IMR-90 (cell line): Measurements from ENCODE around the gene PQBP1. TPM values are rescaled to one million over a fixed set of nuclear protein-coding genes. Genes with fewer than 3 reads are reported as not detected.

Experiments used
- ATAC-seq: fragments of 200-7000 bp; cut with Tn5 transposase; 2 replicates; pipeline ENCODE4 v1.9.1; 2020; ENCODE audit warnings: low read depth, mild to moderate bottlenecking, moderate library complexity
- BruUV-seq: library from RNA; stranded (reverse); fragments of 400-500 nt; replicated peaks from 2 replicates; lab custom pipeline; 2021; lab: Mats Ljungman, UMichigan
- CTCF ChIA-PET: fragments of 300-600 bp; formaldehyde crosslinking; extraction: SDS; loops from one replicate; lab custom pipeline; 2021; ENCODE audit warnings: antibody characterized with exemption; lab: Yijun Ruan, JAX
- POLR2A ChIA-PET: fragments of 300-600 bp; sonication (Branson Sonifier 250); formaldehyde crosslinking; loops from one replicate; lab custom pipeline; 2022; ENCODE audit warnings: antibody characterized with exemption; ENCODE audit not compliant: unreplicated experiment; lab: Charles Lee
- DNase-seq: peaks from one replicate; pipeline ENCODE4 v3.0.0; 2013
- H2AFZ ChIP-seq: replicated peaks from 2 replicates; pipeline ENCODE3; 2013; ENCODE audit warnings: low read length, mild to moderate bottlenecking; ENCODE audit not compliant: poor library complexity
- H2AK5ac ChIP-seq: 2 replicates; pipeline ENCODE4 v1.6.1; 2013; ENCODE audit warnings: low read depth, low read length, inconsistent platforms
- H2AK9ac ChIP-seq: replicated peaks from 2 replicates; pipeline ENCODE3; 2013; ENCODE audit warnings: mild to moderate bottlenecking, low read depth, low read length, moderate library complexity; ENCODE audit not compliant: poor library complexity
- H2BK120ac ChIP-seq: 2 replicates; pipeline ENCODE4 v1.6.1; 2013; ENCODE audit warnings: low read depth, low read length, inconsistent platforms
- H2BK15ac ChIP-seq: 3 replicates; pipeline ENCODE4 v1.6.1; 2013; ENCODE audit warnings: low read depth, low read length, inconsistent platforms
- H2BK20ac ChIP-seq: 2 replicates; pipeline ENCODE4 v1.6.1; 2013; ENCODE audit warnings: low read depth, mild to moderate bottlenecking, inconsistent platforms, low read length, moderate library complexity
- H2BK5ac ChIP-seq: 2 replicates; pipeline ENCODE4 v1.6.1; 2013; ENCODE audit warnings: mild to moderate bottlenecking, low read depth, low read length, inconsistent platforms; ENCODE audit not compliant: poor library complexity, severe bottlenecking
- H3K14ac ChIP-seq: replicated peaks from 2 replicates; pipeline ENCODE4 v1.6.1; 2013; ENCODE audit warnings: low read depth, low read length, inconsistent platforms
- H3K18ac ChIP-seq: 2 replicates; pipeline ENCODE4 v1.6.1; 2013; ENCODE audit warnings: low read depth, low read length, control low read depth
- H3K23ac ChIP-seq: 2 replicates; pipeline ENCODE4 v1.6.1; 2013; ENCODE audit warnings: low read depth, low read length, inconsistent platforms
- H3K27ac ChIP-seq: 2 replicates; pipeline ENCODE4 v1.5.1; 2013; ENCODE audit warnings: mild to moderate bottlenecking, control low read depth, low read length; ENCODE audit not compliant: insufficient read depth
- H3K27me3 ChIP-seq: 2 replicates; pipeline ENCODE4 v1.6.1; 2013; ENCODE audit warnings: low read length; ENCODE audit not compliant: control insufficient read depth, insufficient read depth
- H3K36me3 ChIP-seq: 2 replicates; pipeline ENCODE4 v1.6.1; 2013; ENCODE audit warnings: low read length, mixed read lengths; ENCODE audit not compliant: control insufficient read depth, insufficient read depth
- H3K4ac ChIP-seq: 2 replicates; pipeline ENCODE4 v1.6.1; 2013; ENCODE audit warnings: low read depth, low read length, inconsistent platforms
- H3K4me1 ChIP-seq: 2 replicates; pipeline ENCODE4 v1.6.1; 2013; ENCODE audit warnings: low read length, mixed read lengths; ENCODE audit not compliant: control insufficient read depth, insufficient read depth
- H3K4me2 ChIP-seq: 2 replicates; pipeline ENCODE4 v1.6.1; 2013; ENCODE audit warnings: low read depth, mild to moderate bottlenecking, control low read depth, low read length, moderate library complexity
- H3K4me3 ChIP-seq: 2 replicates; pipeline ENCODE4 v1.5.1; 2013; ENCODE audit warnings: low read depth, mild to moderate bottlenecking, control low read depth, low read length, moderate library complexity; ENCODE audit not compliant: insufficient read depth
- H3K56ac ChIP-seq: 2 replicates; pipeline ENCODE4 v1.6.1; 2013; ENCODE audit warnings: low read length, inconsistent platforms; ENCODE audit not compliant: insufficient read depth; ENCODE audit errors: extremely low read depth
- H3K79me1 ChIP-seq, 2 experiments: 2 replicates each; pipeline ENCODE4 v1.6.1; 2013; ENCODE audit warnings: low read length in 2 of 2, inconsistent platforms in 1 of 2, low read depth in 1 of 2
- H3K9ac ChIP-seq: 2 replicates; pipeline ENCODE4 v1.6.1; 2013; ENCODE audit warnings: low read depth, low read length, control low read depth
- H3K9me1 ChIP-seq: 2 replicates; pipeline ENCODE4 v1.6.1; 2013; ENCODE audit warnings: low read length, inconsistent platforms; ENCODE audit not compliant: insufficient read depth
- H3K9me3 ChIP-seq: 2 replicates; pipeline ENCODE4 v1.6.1; 2013; ENCODE audit warnings: low read length; ENCODE audit not compliant: control insufficient read depth, insufficient read depth
- H4K20me1 ChIP-seq: 2 replicates; pipeline ENCODE4 v1.6.1; 2013; ENCODE audit warnings: low read length, inconsistent platforms; ENCODE audit not compliant: insufficient read depth
- H4K5ac ChIP-seq: 2 replicates; pipeline ENCODE4 v1.6.1; 2013; ENCODE audit warnings: mild to moderate bottlenecking, low read depth, low read length, control low read depth
- H4K8ac ChIP-seq, 2 experiments: 2 replicates each; pipeline ENCODE4 v1.6.1; 2013; ENCODE audit warnings: low read depth in 2 of 2, low read length in 2 of 2, control low read depth in 1 of 2, inconsistent platforms in 1 of 2
- H4K91ac ChIP-seq: 2 replicates; pipeline ENCODE4 v1.6.1; 2013; ENCODE audit warnings: low read depth, low read length, inconsistent platforms; ENCODE audit not compliant: insufficient read depth
- BHLHE40 ChIP-seq: fragments of 150-350 bp; IDR thresholded peaks from 2 replicates; pipeline ENCODE4 v1.6.1; 2016; ENCODE audit warnings: mild to moderate bottlenecking, low read depth, low read length
- MXI1 ChIP-seq: IDR thresholded peaks from 2 replicates; pipeline ENCODE4 v1.6.1; 2012; ENCODE audit warnings: low read depth, mild to moderate bottlenecking, low read length, moderate library complexity, borderline replicate concordance
- WGBS, 2 experiments: methylation state at CpG; one replicate each; pipeline versions ENCODE4 v1.1.5 to v1.1.7; 2013; ENCODE audit warnings: missing lambda C conversion rate in 2 of 2; ENCODE audit not compliant: insufficient read length in 1 of 2; ENCODE audit errors: extremely low coverage in 2 of 2; 5-methylcytosine and 5-hydroxymethylcytosine counted together
- dilution Hi-C: fragments of 300-500 bp; cut with HindIII; formaldehyde crosslinking; loops from one replicate; pipeline ENCODE4 v1.14.3; 2018; ENCODE audit warnings: low sequenced_read_pairs; ENCODE audit not compliant: unreplicated experiment
- in situ Hi-C: fragments of 300-500 bp; cut with MboI; formaldehyde crosslinking; loops from 3 replicates; pipeline ENCODE4 v1.14.3; 2019; ENCODE audit warnings: low sequenced_read_pairs, inconsistent platforms, mixed read lengths
- intact Hi-C: fragments of 100-400 bp; cut with micrococcal nuclease; formaldehyde crosslinking; loops from 2 replicates; pipeline ENCODE4 v1.10.0; 2022
- polyA plus RNA-seq, 3 experiments: library from polyadenylated mRNA; depleted of rRNA; stranded (reverse); fragments of >200 nt; gene quantifications; 2 replicates each; pipeline ENCODE4 v1.2.3, GENCODE V29; 2012; ENCODE audit warnings: low replicate concordance in 1 of 3
- total RNA-seq: library from RNA; depleted of rRNA; stranded (reverse); fragments of >200 nt; gene quantifications from 2 replicates; pipeline ENCODE4 v1.2.3, GENCODE V29; 2012
- TF ChIP-seq, protein P1 (sequence below): conservative IDR thresholded peaks from 2 replicates; pipeline ENCODE4 v1.5.1; 2012; ENCODE audit warnings: mild to moderate bottlenecking, low read depth, low read length, improper control_type of control experiment

Gene PQBP1
- total and polyA plus RNA-seq, 2 of the 4 experiments (the other 2 are of a cell fraction) = 96.4 to 120 TPM

DNA sequence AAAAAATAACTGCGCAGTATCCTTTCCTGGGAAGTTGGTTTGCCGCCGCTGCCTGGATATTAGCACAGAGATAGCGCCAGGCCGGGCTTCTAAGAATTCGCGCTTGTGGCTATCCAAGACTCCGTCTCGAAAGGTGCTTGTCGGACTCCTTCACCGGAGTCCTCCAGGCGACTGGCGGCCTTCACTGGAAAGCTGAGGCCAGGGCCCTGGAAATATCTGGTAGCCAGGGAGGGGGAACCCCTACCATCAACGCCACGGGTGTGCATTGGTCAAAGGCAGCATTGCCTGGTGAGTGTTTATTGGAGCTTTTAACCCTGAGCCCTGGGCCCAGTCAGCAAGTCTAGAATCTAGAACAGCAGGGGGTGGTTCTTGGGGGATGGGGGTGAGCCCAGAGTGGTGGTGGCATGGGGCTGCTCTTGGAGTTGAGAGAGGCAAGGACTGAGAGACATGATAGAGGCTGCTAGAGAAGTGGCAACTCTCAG, 21.7 kb downstream of the PQBP1 start:
- no peak overlapping the region for H3K27ac ChIP-seq
- DNase-seq = no peak
- WGBS, 2 experiments = 52% methylated on average over 6 of the region's 15 CpGs; no CpG with 5 or more reads in 1 of the 2 experiments

More for the DNA sequence above, 21.7 kb downstream of the PQBP1 start:
- no peak overlapping the region for H3K4ac ChIP-seq
- H3K9ac ChIP-seq = no peak overlapping the region
- H4K8ac ChIP-seq = no peak overlapping the region
- H3K9me3 ChIP-seq = no peaks in the 10 kb centered on the region; the same call in 1 of the 2 replicates
- H3K18ac ChIP-seq = no peak overlapping the region
- TF ChIP-seq, protein P1, sequence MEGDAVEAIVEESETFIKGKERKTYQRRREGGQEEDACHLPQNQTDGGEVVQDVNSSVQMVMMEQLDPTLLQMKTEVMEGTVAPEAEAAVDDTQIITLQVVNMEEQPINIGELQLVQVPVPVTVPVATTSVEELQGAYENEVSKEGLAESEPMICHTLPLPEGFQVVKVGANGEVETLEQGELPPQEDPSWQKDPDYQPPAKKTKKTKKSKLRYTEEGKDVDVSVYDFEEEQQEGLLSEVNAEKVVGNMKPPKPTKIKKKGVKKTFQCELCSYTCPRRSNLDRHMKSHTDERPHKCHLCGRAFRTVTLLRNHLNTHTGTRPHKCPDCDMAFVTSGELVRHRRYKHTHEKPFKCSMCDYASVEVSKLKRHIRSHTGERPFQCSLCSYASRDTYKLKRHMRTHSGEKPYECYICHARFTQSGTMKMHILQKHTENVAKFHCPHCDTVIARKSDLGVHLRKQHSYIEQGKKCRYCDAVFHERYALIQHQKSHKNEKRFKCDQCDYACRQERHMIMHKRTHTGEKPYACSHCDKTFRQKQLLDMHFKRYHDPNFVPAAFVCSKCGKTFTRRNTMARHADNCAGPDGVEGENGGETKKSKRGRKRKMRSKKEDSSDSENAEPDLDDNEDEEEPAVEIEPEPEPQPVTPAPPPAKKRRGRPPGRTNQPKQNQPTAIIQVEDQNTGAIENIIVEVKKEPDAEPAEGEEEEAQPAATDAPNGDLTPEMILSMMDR = no peak
- TF ChIP-seq BHLHE40 (no peak), MXI1 (no peak)
- H2BK5ac ChIP-seq = no peak overlapping the region
- H3K9me1 ChIP-seq = peaks cover 5% of the 10 kb centered on the region; the same call in 1 of the 2 replicates
- peak overlapping the region; percentile 85 for H2AFZ ChIP-seq
- H2BK20ac ChIP-seq = no peak overlapping the region
- peaks cover 3% of the 10 kb centered on the region; the same call in 1 of the 2 replicates for H3K4me1 ChIP-seq
- no TSS peak for BruUV-seq
- no peak overlapping the region for H2BK15ac ChIP-seq
- H3K4me2 ChIP-seq = peak overlapping the region; percentile 56
- H3K14ac ChIP-seq = no peak overlapping the region
- peaks cover 12% of the 10 kb centered on the region for H3K36me3 ChIP-seq
- intact Hi-C loops = loop anchor here (5.0 kb wide), 1 partner anchor 123 kb away; the partner anchor contains the start of gene TFE3
- in situ Hi-C loops = no loop called here
- H4K20me1 ChIP-seq = peaks cover 16% of the 10 kb centered on the region; the same call in 1 of the 2 replicates
- no peak overlapping the region for H3K56ac ChIP-seq
- dilution Hi-C loops = no loop called here
- no peak overlapping the region for H2AK5ac ChIP-seq
- peak; percentile 3; the same call in 1 of the 2 replicates for ATAC-seq
- H3K4me3 ChIP-seq = peak overlapping the region; percentile 57
- H4K5ac ChIP-seq = no peak overlapping the region
- no peak overlapping the region for H4K91ac ChIP-seq
- no peaks in the 10 kb centered on the region for H3K27me3 ChIP-seq
- ChIA-PET CTCF (no interaction called here), POLR2A (no interaction called here)
- H2BK120ac ChIP-seq = no peak overlapping the region
- peak overlapping the region; percentile 3 for H2AK9ac ChIP-seq
- no peak overlapping the region for H3K23ac ChIP-seq
- H3K79me1 ChIP-seq = peaks cover 4 to 21% of the 10 kb centered on the region in 2 experiments; a peak in 2 of 4 replicates
